Cardiac muscle cell (in vitro differentiated cells and primary cell): Measurements from ENCODE around the gene EIF3L. TPM values are rescaled to one million over a fixed set of nuclear protein-coding genes. Genes with fewer than 3 reads are reported as not detected.

Experiments
- DNase-seq, 2 donors: peaks; one replicate each; pipeline versions ENCODE4 v3.0.0 to v3.0.0-alpha.2; 2010 to 2017; ENCODE audit warnings: low read depth in 1 of 2, low spot score in 1 of 2
- H3K27ac ChIP-seq: fragments of 200-600 bp; sonication (generic); 2 replicates; pipeline ENCODE4 v1.5.1; 2016
- H3K27me3 ChIP-seq: fragments of 200-600 bp; sonication (generic); 2 replicates; pipeline ENCODE4 v1.6.0; 2016; ENCODE audit warnings: control low read depth
- H3K36me3 ChIP-seq: fragments of 200-600 bp; sonication (generic); 2 replicates; pipeline ENCODE4 v1.5.1; 2016; ENCODE audit warnings: control low read depth
- H3K4me1 ChIP-seq: fragments of 200-600 bp; sonication (generic); 2 replicates; pipeline ENCODE4 v1.8.1; 2017; ENCODE audit warnings: low read depth, mild to moderate bottlenecking, mixed run types
- H3K4me3 ChIP-seq: fragments of 200-600 bp; sonication (generic); 2 replicates; pipeline ENCODE4 v1.5.1; 2016; ENCODE audit warnings: mild to moderate bottlenecking
- H3K9me3 ChIP-seq: fragments of 200-600 bp; sonication (generic); 2 replicates; pipeline ENCODE4 v1.5.1; 2017; ENCODE audit warnings: low read depth, mild to moderate bottlenecking, control low read depth
- polyA plus RNA-seq: library from polyadenylated mRNA; unstranded; fragments of >200 nt; fragmentation: Nextera tagmentation; extraction: Ambion mirVana; gene quantifications from 2 replicates; pipeline ENCODE4 v1.2.1, GENCODE V29; 2016
- total RNA-seq: library from RNA; depleted of rRNA; stranded (reverse); fragments of >200 nt; gene quantifications from 2 replicates; pipeline ENCODE4 v1.2.3, GENCODE V29; 2016
- TF ChIP-seq, protein P1 (sequence below): IDR thresholded peaks from 2 replicates; pipeline ENCODE4 v1.5.1; 2012; ENCODE audit warnings: low read depth, mild to moderate bottlenecking, low read length

Gene EIF3L
- total and polyA plus RNA-seq, 2 experiments from 2014 or later, result 213 to 422 TPM

- DNase-seq, result no peak
- H3K36me3 ChIP-seq, result peaks cover 15% of the 10 kb centered on the region
- H3K27ac ChIP-seq, result no peak overlapping the region
- H3K4me3 ChIP-seq, result no peak overlapping the region
- H3K27me3 ChIP-seq, result no peaks in the 10 kb centered on the region
- peaks cover under 1% of the 10 kb centered on the region for H3K4me1 ChIP-seq
- H3K9me3 ChIP-seq, result no peaks in the 10 kb centered on the region
- TF ChIP-seq, protein P1, sequence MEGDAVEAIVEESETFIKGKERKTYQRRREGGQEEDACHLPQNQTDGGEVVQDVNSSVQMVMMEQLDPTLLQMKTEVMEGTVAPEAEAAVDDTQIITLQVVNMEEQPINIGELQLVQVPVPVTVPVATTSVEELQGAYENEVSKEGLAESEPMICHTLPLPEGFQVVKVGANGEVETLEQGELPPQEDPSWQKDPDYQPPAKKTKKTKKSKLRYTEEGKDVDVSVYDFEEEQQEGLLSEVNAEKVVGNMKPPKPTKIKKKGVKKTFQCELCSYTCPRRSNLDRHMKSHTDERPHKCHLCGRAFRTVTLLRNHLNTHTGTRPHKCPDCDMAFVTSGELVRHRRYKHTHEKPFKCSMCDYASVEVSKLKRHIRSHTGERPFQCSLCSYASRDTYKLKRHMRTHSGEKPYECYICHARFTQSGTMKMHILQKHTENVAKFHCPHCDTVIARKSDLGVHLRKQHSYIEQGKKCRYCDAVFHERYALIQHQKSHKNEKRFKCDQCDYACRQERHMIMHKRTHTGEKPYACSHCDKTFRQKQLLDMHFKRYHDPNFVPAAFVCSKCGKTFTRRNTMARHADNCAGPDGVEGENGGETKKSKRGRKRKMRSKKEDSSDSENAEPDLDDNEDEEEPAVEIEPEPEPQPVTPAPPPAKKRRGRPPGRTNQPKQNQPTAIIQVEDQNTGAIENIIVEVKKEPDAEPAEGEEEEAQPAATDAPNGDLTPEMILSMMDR, result no peak
Measured at GRCh38 chr22:37926358-37926757, 77.1 kb downstream of the EIF3L start.

DNA sequence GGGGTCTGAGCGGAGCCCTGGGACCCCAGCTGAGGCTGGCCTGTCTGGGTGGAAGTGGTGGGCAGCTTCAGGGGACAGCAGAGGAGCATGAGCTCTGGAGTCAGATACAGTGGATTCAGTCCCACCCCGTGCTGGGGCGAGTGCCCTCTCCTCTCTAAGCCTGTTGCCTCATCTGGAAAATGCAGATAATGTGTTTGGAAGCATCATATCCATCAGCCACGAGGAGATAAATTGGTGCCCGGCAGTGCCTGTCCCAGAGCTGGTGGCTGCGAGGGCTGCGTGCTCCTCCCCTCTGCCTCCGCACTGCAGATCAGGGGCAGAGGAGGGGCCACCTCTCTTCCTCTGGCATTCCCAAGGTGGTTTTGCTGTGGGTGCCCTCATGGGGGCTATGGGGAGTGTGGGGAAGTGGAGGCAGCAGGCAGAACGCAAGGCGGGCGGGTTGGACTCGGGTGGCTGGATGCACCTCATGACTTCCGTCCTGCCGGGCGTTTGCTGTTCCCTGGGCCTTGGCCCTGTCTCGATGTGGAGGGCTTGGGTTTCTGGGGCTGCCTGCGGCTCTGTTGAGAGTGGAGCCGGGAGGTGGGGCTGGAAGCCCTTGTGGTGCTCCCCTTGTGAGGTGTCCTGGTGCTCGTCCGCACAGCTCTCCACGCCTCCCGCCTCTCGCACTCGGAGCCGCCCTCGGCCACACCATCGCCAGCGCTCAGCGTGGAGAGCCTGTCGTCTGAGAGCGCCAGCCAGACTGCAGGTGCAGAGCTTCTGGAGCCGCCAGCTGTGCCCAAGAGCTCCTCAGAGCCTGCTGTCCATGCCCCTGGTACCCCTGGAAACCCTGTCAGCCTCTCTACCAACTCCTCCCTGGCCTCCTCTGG is 77.8 kb downstream of the EIF3L start:
- no peak for DNase-seq
- Histone ChIP-seq H3K4me3 (no peak overlapping the region), H3K9me3 (no peaks in the 10 kb centered on the region), H3K36me3 (peaks cover 15% of the 10 kb centered on the region), H3K4me1 (peaks cover 5% of the 10 kb centered on the region), H3K27ac (no peak overlapping the region), H3K27me3 (no peaks in the 10 kb centered on the region)
- TF ChIP-seq, protein P1, result no peak

- Histone ChIP-seq H3K27me3 (no peaks in the 10 kb centered on the region), H3K27ac (no peak overlapping the region), H3K9me3 (no peaks in the 10 kb centered on the region), H3K4me3 (no peak overlapping the region), H3K4me1 (peaks cover 5% of the 10 kb centered on the region), H3K36me3 (peaks cover 15% of the 10 kb centered on the region)
- TF ChIP-seq, protein P1, result no peak
- no peak for DNase-seq
Measured at GRCh38 chr22:37927637-37927936, 78.4 kb downstream of the EIF3L start.

DNA sequence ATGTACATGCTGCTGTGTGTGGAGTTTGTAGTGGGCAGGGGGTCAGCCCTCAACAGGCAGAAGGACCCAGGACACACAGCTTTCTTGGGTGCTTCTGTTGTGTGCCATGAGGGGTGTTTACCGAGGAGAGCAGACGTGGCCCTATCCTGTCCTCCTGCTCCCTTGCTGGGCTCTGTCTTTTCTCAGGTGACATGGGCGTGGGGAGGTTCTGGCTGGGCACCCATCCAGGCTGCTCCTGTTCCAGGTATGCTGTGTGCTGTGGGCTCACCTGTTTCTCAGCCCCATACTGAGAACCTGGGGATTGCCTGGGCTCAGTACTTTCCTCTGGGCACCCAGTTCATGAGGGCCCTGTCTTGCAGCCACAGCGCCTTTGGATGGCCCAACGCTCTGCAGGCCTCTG is 80.2 kb downstream of the EIF3L start:
- Histone ChIP-seq H3K4me1 (peaks cover 5% of the 10 kb centered on the region), H3K27ac (no peak overlapping the region), H3K36me3 (peaks cover 12% of the 10 kb centered on the region), H3K4me3 (no peak overlapping the region), H3K27me3 (no peaks in the 10 kb centered on the region), H3K9me3 (no peaks in the 10 kb centered on the region)
- TF ChIP-seq, protein P1, result no peak
- no peak for DNase-seq

GRCh38 chr22:37930270-37930951 is 81.2 kb downstream of the EIF3L start:
- H3K9me3 ChIP-seq, result no peaks in the 10 kb centered on the region
- H3K27me3 ChIP-seq, result no peaks in the 10 kb centered on the region
- TF ChIP-seq, protein P1, result peak; percentile 53
- H3K27ac ChIP-seq, result no peak overlapping the region
- peaks cover 12% of the 10 kb centered on the region for H3K36me3 ChIP-seq
- no peak overlapping the region for H3K4me3 ChIP-seq
- H3K4me1 ChIP-seq, result peaks cover 5% of the 10 kb centered on the region
- peak in 1 of 2 donors; percentile 29 for DNase-seq
